Tibial nerve (tissue), 4 donors: Measurements from ENCODE around the gene FICD. TPM values are rescaled to one million over a fixed set of nuclear protein-coding genes. Genes with fewer than 3 reads are reported as not detected.
"Not testable (repeated sequence)": the region's sequence is repeated elsewhere in the genome, so short reads cannot be mapped to it uniquely, and the experiment has no call there.

Experiments
- DNase-seq, 2 donors: peaks; one replicate each; pipeline ENCODE4 v3.0.0-alpha.2; 2019; ENCODE audit warnings: low spot score in 2 of 2
- H3K27ac ChIP-seq, 4 donors: fragments of 200-600 bp; sonication (generic) in 3 of 4; one replicate each; pipeline ENCODE4 v1.5.1; 2017 to 2019; ENCODE audit warnings: mild to moderate bottlenecking in 1 of 4
- H3K27me3 ChIP-seq, 2 donors: fragments of 200-600 bp; sonication (generic) in 1 of 2; one replicate each; pipeline versions ENCODE4 v1.5.1 to v1.6.0; 2017 to 2019
- H3K36me3 ChIP-seq, 3 donors: fragments of 200-600 bp; sonication (generic); one replicate each; pipeline ENCODE4 v1.5.1; 2018 to 2019
- H3K4me1 ChIP-seq, 4 donors: fragments of 200-600 bp; sonication (generic) in 3 of 4; one replicate each; pipeline ENCODE4 v1.5.1; 2017 to 2019
- H3K4me3 ChIP-seq, 4 donors: fragments of 200-600 bp; sonication (generic) in 3 of 4; one replicate each; pipeline ENCODE4 v1.5.1; 2017 to 2019; ENCODE audit warnings: mild to moderate bottlenecking in 1 of 4, moderate library complexity in 1 of 4
- H3K9me3 ChIP-seq, 4 donors: fragments of 200-600 bp; sonication (generic) in 3 of 4; one replicate each; pipeline ENCODE4 v1.5.1; 2017 to 2019
- CTCF ChIP-seq, 5 experiments: fragments of 200-600 bp in 3 of 5; fragments of 450-650 bp in 2 of 5; sonication (generic) in 3 of 5; IDR thresholded peaks; one replicate each; pipeline ENCODE4 v1.5.1; 2016 to 2019; ENCODE audit warnings: antibody characterized with exemption in 5 of 5, mild to moderate bottlenecking in 3 of 5, moderate library complexity in 2 of 5
- EP300 ChIP-seq, 2 donors: sonication (generic); formaldehyde crosslinking; IDR thresholded peaks; one replicate each; pipeline ENCODE4 v1.6.1; 2017; ENCODE audit warnings: antibody characterized with exemption in 2 of 2, mild to moderate bottlenecking in 1 of 2
- POLR2A ChIP-seq, 2 donors: fragments of 450-650 bp; IDR thresholded peaks; one replicate each; pipeline ENCODE4 v1.6.1; 2017; ENCODE audit warnings: antibody characterized with exemption in 2 of 2, mild to moderate bottlenecking in 2 of 2, moderate library complexity in 2 of 2
- WGBS, 2 donors: methylation state at CpG; one replicate each; pipeline ENCODE4 v1.1.5; 2018; 5-methylcytosine and 5-hydroxymethylcytosine counted together
- total RNA-seq, 4 donors: library from RNA; depleted of rRNA; stranded (reverse); fragments of >200 nt; gene quantifications; one replicate each; pipeline ENCODE4 v1.1.0, GENCODE V29; 2016

The FICD gene
- total RNA-seq, 4 donors from 2014 or later, result 4.8 to 13.2 (median 8.3) TPM

GRCh38 chr12:108482717-108483212, 32.3 kb upstream of the FICD start:
- 67 to 69% methylated on average over 11 of the region's 11 CpGs for WGBS, 2 donors
- Histone ChIP-seq H3K27ac (no peak overlapping the region), H3K36me3 (no peaks in the 10 kb centered on the region), H3K9me3 (peaks cover 0 to 8% (median 0%) of the 10 kb centered on the region in 4 donors), H3K4me1 (no peaks in the 10 kb centered on the region), H3K27me3 (peaks cover 0 to 3% of the 10 kb centered on the region in 2 donors), H3K4me3 (no peak overlapping the region)
- no peak for DNase-seq
- TF ChIP-seq CTCF (IDR thresholded peaks at IDR 0.05) (no peak), EP300 (IDR thresholded peaks at IDR 0.05) (no peak), POLR2A (IDR thresholded peaks at IDR 0.05) (no peak)

- no peak for DNase-seq
- no peaks in the 10 kb centered on the region for H3K4me1 ChIP-seq
- H3K27me3 ChIP-seq, result peaks cover 0 to 3% of the 10 kb centered on the region in 2 donors
- no peak overlapping the region for H3K4me3 ChIP-seq
- no peaks in the 10 kb centered on the region for H3K36me3 ChIP-seq
- 63 to 69% methylated on average over 6 of the region's 6 CpGs for WGBS, 2 donors
- TF ChIP-seq CTCF (IDR thresholded peaks at IDR 0.05), result no peak
- no peak for TF ChIP-seq POLR2A (IDR thresholded peaks at IDR 0.05)
- TF ChIP-seq EP300 (IDR thresholded peaks at IDR 0.05), result no peak
- H3K27ac ChIP-seq, result no peak overlapping the region
- H3K9me3 ChIP-seq, result peaks cover 0 to 10% (median 0%) of the 10 kb centered on the region in 4 donors
Measured at GRCh38 chr12:108483213-108484059, 31.6 kb upstream of the FICD start.

- H3K27me3 ChIP-seq, result peaks cover 0 to 3% of the 10 kb centered on the region in 2 donors
- no peak overlapping the region for H3K27ac ChIP-seq
- DNase-seq, result no peak
- H3K4me3 ChIP-seq, result no peak overlapping the region
- WGBS, 2 donors, result 84 to 86% methylated on average over 2 of the region's 2 CpGs
- H3K4me1 ChIP-seq, result no peaks in the 10 kb centered on the region
- no peak for TF ChIP-seq CTCF (IDR thresholded peaks at IDR 0.05)
- TF ChIP-seq EP300 (IDR thresholded peaks at IDR 0.05), result no peak
- TF ChIP-seq POLR2A (IDR thresholded peaks at IDR 0.05), result no peak
- H3K36me3 ChIP-seq, result no peaks in the 10 kb centered on the region
- H3K9me3 ChIP-seq, result peaks cover 0 to 10% (median 0%) of the 10 kb centered on the region in 4 donors
Measured at GRCh38 chr12:108484431-108484830, 30.6 kb upstream of the FICD start.

- Histone ChIP-seq H3K27me3 (peaks cover 0 to 3% of the 10 kb centered on the region in 2 donors), H3K27ac (no peak overlapping the region), H3K4me1 (no peaks in the 10 kb centered on the region), H3K36me3 (no peaks in the 10 kb centered on the region), H3K4me3 (no peak overlapping the region), H3K9me3 (peaks cover 0 to 10% (median 0%) of the 10 kb centered on the region in 4 donors)
- no peak for DNase-seq
- 71 to 77% methylated on average over 2 of the region's 2 CpGs for WGBS, 2 donors
- no peak for TF ChIP-seq CTCF (IDR thresholded peaks at IDR 0.05)
- TF ChIP-seq POLR2A (IDR thresholded peaks at IDR 0.05), result no peak
- TF ChIP-seq EP300 (IDR thresholded peaks at IDR 0.05), result no peak
Measured at GRCh38 chr12:108484845-108485244, 30.2 kb upstream of the FICD start.

- not testable (repeated sequence) for H3K36me3 ChIP-seq, H3K27ac ChIP-seq, H3K4me3 ChIP-seq, DNase-seq, H3K27me3 ChIP-seq, H3K4me1 ChIP-seq
- peaks cover 0 to 10% (median 0%) of the 10 kb centered on the region in 4 donors for H3K9me3 ChIP-seq
- 66 to 68% methylated on average over 7 of the region's 7 CpGs for WGBS, 2 donors
Measured at GRCh38 chr12:108485371-108485770, 29.7 kb upstream of the FICD start.

GRCh38 chr12:108487029-108487428, 28.0 kb upstream of the FICD start:
- H3K4me1 ChIP-seq, H3K27me3 ChIP-seq, H3K4me3 ChIP-seq, H3K27ac ChIP-seq, DNase-seq, H3K36me3 ChIP-seq: not testable (repeated sequence)
- WGBS, 2 donors, result 81 to 91% methylated on average over 4 of the region's 4 CpGs
- peaks cover 0 to 10% (median 0%) of the 10 kb centered on the region in 4 donors for H3K9me3 ChIP-seq
